ENCODE results near the gene RBM4. TPM values are rescaled to one million over a fixed set of nuclear protein-coding genes. Genes with fewer than 3 reads are reported as not detected.

Gene RBM4
- total and polyA plus RNA-seq, 2 donors from 2014 or later: 125 to 168 TPM

- Histone ChIP-seq H3K4me1 (ENCODE audit: control insufficient read depth in 2 of 3, insufficient read depth in 2 of 3, low read depth in 1 of 3, low read length in 3 of 3) (peaks cover 5 to 53% (median 39%) of the 10 kb centered on the region in 3 donors), H3K27ac (ENCODE audit: low read depth in 2 of 2, low read length in 2 of 2) (no peak overlapping the region), H3K9me3 (ENCODE audit: control insufficient read depth in 2 of 3, insufficient read depth in 1 of 3, low read length in 3 of 3) (no peaks in the 10 kb centered on the region), H3K36me3 (ENCODE audit: control insufficient read depth in 2 of 3, insufficient read depth in 3 of 3, low read length in 3 of 3) (peaks cover 12 to 53% (median 26%) of the 10 kb centered on the region in 3 donors), H3K9ac (ENCODE audit: low read length in 3 of 3) (no peak overlapping the region), H3K27me3 (ENCODE audit: control insufficient read depth, insufficient read depth, low read length) (no peaks in the 10 kb centered on the region), H3K4me3 (ENCODE audit: low read length in 3 of 3) (peak overlapping the region in 2 of 3 donors; percentile 13 to 89)
- peak in 1 of 5 donors; percentile 28 for DNase-seq
- FAIRE-seq: no peak
- no peak for TF ChIP-seq CTCF (IDR thresholded peaks at IDR 0.05; ENCODE audit: borderline replicate concordance, extremely low read depth, insufficient read depth)
- intact Hi-C loops (cut with DNase I): no loop called here
These were observed 5.4 kb downstream of the RBM4 start for GRCh38 chr11:66643745-66644437.

- H3K36me3 ChIP-seq (ENCODE audit: control insufficient read depth in 2 of 3, insufficient read depth in 3 of 3, low read length in 3 of 3): peaks cover 7 to 48% (median 22%) of the 10 kb centered on the region in 3 donors
- peaks cover 0 to 35% (median 27%) of the 10 kb centered on the region in 3 donors for H3K4me1 ChIP-seq (ENCODE audit: control insufficient read depth in 2 of 3, insufficient read depth in 2 of 3, low read depth in 1 of 3, low read length in 3 of 3)
- no peak for FAIRE-seq
These were observed 8.3 kb downstream of the RBM4 start for GRCh38 chr11:66646828-66647227.

GRCh38 chr11:66649903-66650302, 11.4 kb downstream of the RBM4 start:
- no peak overlapping the region for H3K27ac ChIP-seq (ENCODE audit: low read depth in 2 of 2, low read length in 2 of 2)
- no peaks in the 10 kb centered on the region for H3K27me3 ChIP-seq (ENCODE audit: control insufficient read depth, insufficient read depth, low read length)
- H3K4me1 ChIP-seq (ENCODE audit: control insufficient read depth in 2 of 3, insufficient read depth in 2 of 3, low read depth in 1 of 3, low read length in 3 of 3): peaks cover 0 to 8% (median 5%) of the 10 kb centered on the region in 3 donors
- no peaks in the 10 kb centered on the region for H3K9me3 ChIP-seq (ENCODE audit: control insufficient read depth in 2 of 3, insufficient read depth in 1 of 3, low read length in 3 of 3)
- no peak overlapping the region for H3K9ac ChIP-seq (ENCODE audit: low read length in 3 of 3)
- DNase-seq: no peak
- intact Hi-C loops (cut with DNase I): no loop called here
- FAIRE-seq: no peak
- H3K4me3 ChIP-seq (ENCODE audit: low read length in 3 of 3): no peak overlapping the region
- no peak for TF ChIP-seq CTCF (IDR thresholded peaks at IDR 0.05; ENCODE audit: borderline replicate concordance, extremely low read depth, insufficient read depth)
- H3K36me3 ChIP-seq (ENCODE audit: control insufficient read depth in 2 of 3, insufficient read depth in 3 of 3, low read length in 3 of 3): peaks cover 7 to 29% (median 23%) of the 10 kb centered on the region in 3 donors

More at GRCh38 chr11:66646828-66647227, 8.3 kb downstream of the RBM4 start:
- Histone ChIP-seq H3K9me3 (ENCODE audit: control insufficient read depth in 2 of 3, insufficient read depth in 1 of 3, low read length in 3 of 3) (no peaks in the 10 kb centered on the region), H3K9ac (ENCODE audit: low read length in 3 of 3) (no peak overlapping the region), H3K4me3 (ENCODE audit: low read length in 3 of 3) (no peak overlapping the region), H3K27ac (ENCODE audit: low read depth in 2 of 2, low read length in 2 of 2) (no peak overlapping the region), H3K27me3 (ENCODE audit: control insufficient read depth, insufficient read depth, low read length) (no peaks in the 10 kb centered on the region)
- intact Hi-C loops (cut with DNase I): no loop called here
- no peak for TF ChIP-seq CTCF (IDR thresholded peaks at IDR 0.05; ENCODE audit: borderline replicate concordance, extremely low read depth, insufficient read depth)
- no peak for DNase-seq

All from kidney (tissue), 14 donors.